ENCODE measurements around the gene BCO2. TPM values are rescaled to one million over a fixed set of nuclear protein-coding genes. Genes with fewer than 3 reads are reported as not detected.

Gene BCO2
- total and polyA plus RNA-seq, 4 donors: 0.70 to 190 (median 78.8) TPM

DNA sequence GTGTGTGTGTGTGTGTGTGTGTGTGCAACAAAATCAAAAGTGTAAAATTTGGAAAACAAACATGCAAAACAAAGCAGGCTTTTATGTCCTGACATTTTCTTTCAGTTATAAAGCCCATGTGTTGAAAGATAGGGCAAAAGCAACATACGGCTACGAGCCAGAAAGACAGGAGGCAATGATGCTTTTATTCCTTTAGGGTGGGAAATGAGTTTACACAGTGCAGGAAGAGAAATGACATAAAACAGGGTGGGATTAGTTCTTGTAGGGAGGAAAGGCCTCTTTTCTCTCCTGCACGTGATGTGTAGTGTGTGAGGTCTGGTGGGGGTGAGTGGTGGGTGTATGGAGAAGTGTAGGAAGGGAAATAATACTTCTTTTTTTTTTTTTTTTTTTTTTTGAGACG lies 40.8 kb upstream of the BCO2 start:
- H3K9ac ChIP-seq (ENCODE audit: low read depth in 1 of 2, low read length in 2 of 2): no peak overlapping the region
- no peaks in the 10 kb centered on the region for H3K27me3 ChIP-seq (ENCODE audit: control insufficient read depth in 4 of 4, insufficient read depth in 4 of 4, low read length in 3 of 4)
- DNase-seq (ENCODE audit: low spot score): no peak
- TF ChIP-seq HNF4A (conservative IDR thresholded peaks at IDR 0.05): no peak
- TF ChIP-seq YY1 (IDR thresholded peaks at IDR 0.05): no peak
- no peak for TF ChIP-seq EGR1 (IDR thresholded peaks at IDR 0.05; ENCODE audit: low read depth in 2 of 2)
- TF ChIP-seq GABPA (IDR thresholded peaks at IDR 0.05 in 1 of 2, conservative IDR thresholded peaks at IDR 0.05 in 1 of 2): no peak
- TF ChIP-seq, protein P1, sequence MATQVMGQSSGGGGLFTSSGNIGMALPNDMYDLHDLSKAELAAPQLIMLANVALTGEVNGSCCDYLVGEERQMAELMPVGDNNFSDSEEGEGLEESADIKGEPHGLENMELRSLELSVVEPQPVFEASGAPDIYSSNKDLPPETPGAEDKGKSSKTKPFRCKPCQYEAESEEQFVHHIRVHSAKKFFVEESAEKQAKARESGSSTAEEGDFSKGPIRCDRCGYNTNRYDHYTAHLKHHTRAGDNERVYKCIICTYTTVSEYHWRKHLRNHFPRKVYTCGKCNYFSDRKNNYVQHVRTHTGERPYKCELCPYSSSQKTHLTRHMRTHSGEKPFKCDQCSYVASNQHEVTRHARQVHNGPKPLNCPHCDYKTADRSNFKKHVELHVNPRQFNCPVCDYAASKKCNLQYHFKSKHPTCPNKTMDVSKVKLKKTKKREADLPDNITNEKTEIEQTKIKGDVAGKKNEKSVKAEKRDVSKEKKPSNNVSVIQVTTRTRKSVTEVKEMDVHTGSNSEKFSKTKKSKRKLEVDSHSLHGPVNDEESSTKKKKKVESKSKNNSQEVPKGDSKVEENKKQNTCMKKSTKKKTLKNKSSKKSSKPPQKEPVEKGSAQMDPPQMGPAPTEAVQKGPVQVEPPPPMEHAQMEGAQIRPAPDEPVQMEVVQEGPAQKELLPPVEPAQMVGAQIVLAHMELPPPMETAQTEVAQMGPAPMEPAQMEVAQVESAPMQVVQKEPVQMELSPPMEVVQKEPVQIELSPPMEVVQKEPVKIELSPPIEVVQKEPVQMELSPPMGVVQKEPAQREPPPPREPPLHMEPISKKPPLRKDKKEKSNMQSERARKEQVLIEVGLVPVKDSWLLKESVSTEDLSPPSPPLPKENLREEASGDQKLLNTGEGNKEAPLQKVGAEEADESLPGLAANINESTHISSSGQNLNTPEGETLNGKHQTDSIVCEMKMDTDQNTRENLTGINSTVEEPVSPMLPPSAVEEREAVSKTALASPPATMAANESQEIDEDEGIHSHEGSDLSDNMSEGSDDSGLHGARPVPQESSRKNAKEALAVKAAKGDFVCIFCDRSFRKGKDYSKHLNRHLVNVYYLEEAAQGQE (IDR thresholded peaks at IDR 0.05): no peak
- TF ChIP-seq SP1 (IDR thresholded peaks at IDR 0.05): no peak
- no peak for TF ChIP-seq FOXA1 (IDR thresholded peaks at IDR 0.05)
- TF ChIP-seq RAD21 (IDR thresholded peaks at IDR 0.05): no peak
- no peak overlapping the region for H3K4me3 ChIP-seq (ENCODE audit: low read depth in 1 of 3, low read length in 3 of 3)
- WGBS: 92% methylated on average over 3 of the region's 4 CpGs
- H3K27ac ChIP-seq (ENCODE audit: low read depth in 1 of 2, low read length in 2 of 2): no peak overlapping the region
- H3K4me1 ChIP-seq (ENCODE audit: control insufficient read depth in 4 of 4, insufficient read depth in 4 of 4, low read length in 3 of 4): no peaks in the 10 kb centered on the region
- H3K36me3 ChIP-seq (ENCODE audit: control insufficient read depth in 4 of 4, insufficient read depth in 3 of 4, low read depth in 1 of 4, low read length in 3 of 4): no peaks in the 10 kb centered on the region
- no peaks in the 10 kb centered on the region for H3K9me3 ChIP-seq (ENCODE audit: control insufficient read depth in 4 of 4, low read length in 3 of 4)

GRCh38 chr11:112143597-112143996 lies 31.7 kb upstream of the BCO2 start:
- H3K36me3 ChIP-seq (ENCODE audit: control insufficient read depth in 4 of 4, insufficient read depth in 3 of 4, low read depth in 1 of 4, low read length in 3 of 4): peaks cover 0 to 2% (median under 1%) of the 10 kb centered on the region in 4 donors
- peaks cover 0 to 4% (median 0%) of the 10 kb centered on the region in 4 donors for H3K9me3 ChIP-seq (ENCODE audit: control insufficient read depth in 4 of 4, low read length in 3 of 4)
- no peak for TF ChIP-seq JUND (IDR thresholded peaks at IDR 0.05)
- TF ChIP-seq SP1 (IDR thresholded peaks at IDR 0.05): no peak
- no peak for TF ChIP-seq ATF3 (IDR thresholded peaks at IDR 0.05)
- TF ChIP-seq HNF4A (conservative IDR thresholded peaks at IDR 0.05): no peak
- TF ChIP-seq, protein P1 (IDR thresholded peaks at IDR 0.05): no peak
- TF ChIP-seq FOXA2 (IDR thresholded peaks at IDR 0.05): no peak
- no peak for TF ChIP-seq YY1 (IDR thresholded peaks at IDR 0.05)
- TF ChIP-seq FOXA1 (IDR thresholded peaks at IDR 0.05): no peak
- no peak for TF ChIP-seq TAF1 (conservative IDR thresholded peaks at IDR 0.05)
- TF ChIP-seq, protein P2, sequence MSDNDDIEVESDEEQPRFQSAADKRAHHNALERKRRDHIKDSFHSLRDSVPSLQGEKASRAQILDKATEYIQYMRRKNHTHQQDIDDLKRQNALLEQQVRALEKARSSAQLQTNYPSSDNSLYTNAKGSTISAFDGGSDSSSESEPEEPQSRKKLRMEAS (IDR thresholded peaks at IDR 0.05): no peak
- no peak for TF ChIP-seq HNF4G (IDR thresholded peaks at IDR 0.05)
- TF ChIP-seq GABPA (IDR thresholded peaks at IDR 0.05 in 1 of 2, conservative IDR thresholded peaks at IDR 0.05 in 1 of 2): no peak
- no peak for TF ChIP-seq RAD21 (IDR thresholded peaks at IDR 0.05)
- no peak for TF ChIP-seq CTCF (IDR thresholded peaks at IDR 0.05; ENCODE audit: low read depth, low read length, missing input control)
- no peak for TF ChIP-seq EGR1 (IDR thresholded peaks at IDR 0.05; ENCODE audit: low read depth in 2 of 2)
- no peak for TF ChIP-seq RXRA (IDR thresholded peaks at IDR 0.05)
- no peak for TF ChIP-seq NR2F2 (IDR thresholded peaks at IDR 0.05)
- no peak for TF ChIP-seq ZBTB33 (IDR thresholded peaks at IDR 0.05)
- H3K27ac ChIP-seq (ENCODE audit: low read depth in 1 of 2, low read length in 2 of 2): no peak overlapping the region
- WGBS: 92% methylated on average over 3 of the region's 3 CpGs
- no peak overlapping the region for H3K9ac ChIP-seq (ENCODE audit: low read depth in 1 of 2, low read length in 2 of 2)
- H3K4me1 ChIP-seq (ENCODE audit: control insufficient read depth in 4 of 4, insufficient read depth in 4 of 4, low read length in 3 of 4): no peaks in the 10 kb centered on the region
- no peak for DNase-seq (ENCODE audit: low spot score)
- H3K4me3 ChIP-seq (ENCODE audit: low read depth in 1 of 3, low read length in 3 of 3): no peak overlapping the region
- H3K27me3 ChIP-seq (ENCODE audit: control insufficient read depth in 4 of 4, insufficient read depth in 4 of 4, low read length in 3 of 4): no peaks in the 10 kb centered on the region
